Esophagus squamous epithelium (tissue), 5 donors: Measurements from ENCODE around the gene TAPBPL. TPM values are rescaled to one million over a fixed set of nuclear protein-coding genes. Genes with fewer than 3 reads are reported as not detected.

ENCODE experiments used
- DNase-seq: peaks from one replicate; lab custom pipeline; 2025; lab: John Stamatoyannopoulos, UW
- H3K27ac ChIP-seq, 4 donors: fragments of 200-600 bp; sonication (generic); one replicate each; pipeline ENCODE4 v1.5.1; 2016 to 2019; ENCODE audit warnings: mild to moderate bottlenecking in 1 of 4
- H3K27me3 ChIP-seq, 4 donors: fragments of 200-600 bp; sonication (generic); 1 replicate in 3 of 4; 2 replicates in 1 of 4; pipeline versions ENCODE4 v1.5.1 to v1.6.0; 2017 to 2021; ENCODE audit warnings: antibody characterized with exemption in 1 of 4
- H3K36me3 ChIP-seq, 3 donors: fragments of 200-600 bp; sonication (generic); one replicate each; pipeline ENCODE4 v1.5.1; 2016 to 2019
- H3K4me1 ChIP-seq, 3 donors: fragments of 200-600 bp; sonication (generic); one replicate each; pipeline ENCODE4 v1.5.1; 2017 to 2019
- H3K4me3 ChIP-seq, 4 donors: fragments of 200-600 bp; sonication (generic); 1 replicate in 3 of 4; 2 replicates in 1 of 4; pipeline ENCODE4 v1.5.1; 2016 to 2019; ENCODE audit warnings: mild to moderate bottlenecking in 2 of 4, moderate library complexity in 1 of 4
- H3K9me3 ChIP-seq, 3 donors: fragments of 200-600 bp; sonication (generic); one replicate each; pipeline ENCODE4 v1.5.1; 2016 to 2019
- POLR2A ChIP-seq, 4 donors: fragments of 450-650 bp; IDR thresholded peaks; one replicate each; pipeline ENCODE4 v1.6.1; 2017; ENCODE audit warnings: antibody characterized with exemption in 4 of 4, mild to moderate bottlenecking in 4 of 4, moderate library complexity in 3 of 4
- WGBS, 2 donors: methylation state at CpG; one replicate each; pipeline ENCODE4 v1.1.5; 2018; 5-methylcytosine and 5-hydroxymethylcytosine counted together
- intact Hi-C: fragments of 100-400 bp; cut with DNase I; formaldehyde crosslinking; loops from one replicate; pipeline ENCODE4 v1.15.0; 2022
- total RNA-seq, 4 donors: library from RNA; depleted of rRNA; stranded (reverse); fragments of >200 nt; gene quantifications; one replicate each; pipeline ENCODE4 v1.1.0, GENCODE V29; 2016
- TF ChIP-seq, protein P1 (sequence below), 6 experiments: fragments of 450-650 bp in 4 of 6; fragments of 200-600 bp in 2 of 6; sonication (generic) in 2 of 6; IDR thresholded peaks; one replicate each; pipeline ENCODE4 v1.5.1; 2016 to 2019; ENCODE audit warnings: antibody characterized with exemption in 6 of 6, mild to moderate bottlenecking in 4 of 6, moderate library complexity in 4 of 6
- donor health status: DM: yes; HTN: yes; CAD: no.

Gene TAPBPL
- total RNA-seq, 4 donors from 2014 or later = 7.7 to 25.6 (median 18.2) TPM

DNA sequence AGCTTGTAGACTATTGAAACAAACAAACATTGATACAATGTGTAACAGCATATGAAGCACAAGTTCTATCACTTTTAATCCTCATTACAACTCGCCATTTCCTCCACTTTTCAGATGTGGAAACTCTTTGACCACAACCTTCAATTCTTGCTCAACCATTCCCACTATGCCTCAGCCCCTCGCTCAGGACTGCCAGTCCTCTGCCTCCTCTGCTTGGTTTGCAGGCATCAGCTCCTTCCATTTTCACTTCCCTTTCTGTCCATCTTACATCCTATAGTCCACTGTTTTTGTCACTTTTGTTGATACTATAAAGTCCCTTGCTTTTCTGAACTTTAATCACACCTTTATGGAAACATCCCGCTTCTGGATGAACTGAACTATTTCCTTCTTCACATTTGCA lies 35.2 kb upstream of the TAPBPL start:
- peaks cover 0 to 13% (median 0%) of the 10 kb centered on the region in 3 donors for H3K36me3 ChIP-seq
- H3K27me3 ChIP-seq = no peaks in the 10 kb centered on the region
- no peak overlapping the region for H3K4me3 ChIP-seq
- peaks cover 0 to 20% (median 5%) of the 10 kb centered on the region in 3 donors for H3K4me1 ChIP-seq
- no peaks in the 10 kb centered on the region for H3K9me3 ChIP-seq
- intact Hi-C loops = no loop called here
- H3K27ac ChIP-seq = no peak overlapping the region
- WGBS, 2 donors = 72 to 81% methylated on average over 3 of the region's 3 CpGs
- TF ChIP-seq, protein P1, sequence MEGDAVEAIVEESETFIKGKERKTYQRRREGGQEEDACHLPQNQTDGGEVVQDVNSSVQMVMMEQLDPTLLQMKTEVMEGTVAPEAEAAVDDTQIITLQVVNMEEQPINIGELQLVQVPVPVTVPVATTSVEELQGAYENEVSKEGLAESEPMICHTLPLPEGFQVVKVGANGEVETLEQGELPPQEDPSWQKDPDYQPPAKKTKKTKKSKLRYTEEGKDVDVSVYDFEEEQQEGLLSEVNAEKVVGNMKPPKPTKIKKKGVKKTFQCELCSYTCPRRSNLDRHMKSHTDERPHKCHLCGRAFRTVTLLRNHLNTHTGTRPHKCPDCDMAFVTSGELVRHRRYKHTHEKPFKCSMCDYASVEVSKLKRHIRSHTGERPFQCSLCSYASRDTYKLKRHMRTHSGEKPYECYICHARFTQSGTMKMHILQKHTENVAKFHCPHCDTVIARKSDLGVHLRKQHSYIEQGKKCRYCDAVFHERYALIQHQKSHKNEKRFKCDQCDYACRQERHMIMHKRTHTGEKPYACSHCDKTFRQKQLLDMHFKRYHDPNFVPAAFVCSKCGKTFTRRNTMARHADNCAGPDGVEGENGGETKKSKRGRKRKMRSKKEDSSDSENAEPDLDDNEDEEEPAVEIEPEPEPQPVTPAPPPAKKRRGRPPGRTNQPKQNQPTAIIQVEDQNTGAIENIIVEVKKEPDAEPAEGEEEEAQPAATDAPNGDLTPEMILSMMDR (IDR thresholded peaks at IDR 0.05) = no peak
- no peak for TF ChIP-seq POLR2A (IDR thresholded peaks at IDR 0.05)
- DNase-seq = no peak

DNA sequence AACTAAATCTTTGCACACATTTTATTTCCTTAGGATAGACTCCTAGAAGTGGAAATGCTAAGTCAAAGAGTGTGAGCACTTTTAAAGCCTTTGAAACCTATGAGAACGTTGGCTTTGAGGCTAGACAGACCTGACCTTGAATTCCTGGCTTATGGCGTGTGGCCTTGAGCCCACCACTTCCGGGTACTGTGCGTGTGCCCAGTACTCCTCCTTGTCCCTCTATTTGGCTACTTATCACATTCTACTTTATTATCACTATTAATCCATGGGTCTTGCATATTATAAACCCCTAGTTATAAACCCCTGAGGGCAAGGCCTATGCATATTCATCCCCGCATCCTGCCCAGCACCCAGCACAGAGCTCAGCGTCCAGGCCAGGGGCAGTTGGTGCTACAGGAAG lies 33.0 kb upstream of the TAPBPL start:
- Histone ChIP-seq H3K27ac (no peak overlapping the region), H3K4me3 (no peak overlapping the region), H3K4me1 (peaks cover 5 to 27% (median 7%) of the 10 kb centered on the region in 3 donors), H3K27me3 (no peaks in the 10 kb centered on the region), H3K36me3 (peaks cover 0 to 13% (median 0%) of the 10 kb centered on the region in 3 donors), H3K9me3 (no peaks in the 10 kb centered on the region)
- no peak for TF ChIP-seq POLR2A (IDR thresholded peaks at IDR 0.05)
- TF ChIP-seq, protein P1 (IDR thresholded peaks at IDR 0.05) = no peak
- no peak for DNase-seq
- WGBS, 2 donors = 68 to 83% methylated on average over 6 of the region's 6 CpGs
- intact Hi-C loops = no loop called here

DNA sequence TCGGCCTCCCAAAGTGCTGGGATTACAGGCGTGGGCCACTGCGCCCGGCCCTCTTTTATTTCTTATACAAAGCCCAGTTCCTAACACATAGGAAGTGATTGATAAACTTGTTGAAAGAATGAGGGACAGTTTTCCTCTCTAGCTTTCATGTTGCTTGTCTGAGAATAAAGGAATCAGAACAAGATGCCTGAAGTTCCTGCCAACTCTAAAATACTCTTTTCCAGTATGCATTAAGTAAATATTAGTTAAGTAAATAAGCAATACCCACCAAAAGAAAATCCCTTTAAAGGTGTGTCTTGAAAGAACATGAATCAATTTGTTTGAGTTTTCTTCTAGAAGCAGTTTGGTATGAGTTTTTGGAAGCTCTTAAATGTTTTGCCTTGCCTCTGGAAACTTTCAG lies 31.5 kb upstream of the TAPBPL start:
- Histone ChIP-seq H3K4me3 (no peak overlapping the region), H3K27ac (peak overlapping the region in 3 of 4 donors; percentile 2 to 35 (median 21)), H3K4me1 (peaks cover 7 to 30% (median 9%) of the 10 kb centered on the region in 3 donors), H3K9me3 (no peaks in the 10 kb centered on the region), H3K36me3 (peaks cover 0 to 13% (median 0%) of the 10 kb centered on the region in 3 donors), H3K27me3 (no peaks in the 10 kb centered on the region)
- TF ChIP-seq, protein P1 (IDR thresholded peaks at IDR 0.05) = no peak
- no peak for TF ChIP-seq POLR2A (IDR thresholded peaks at IDR 0.05)
- no peak for DNase-seq
- intact Hi-C loops = no loop called here
- WGBS, 2 donors = 0 to 22% methylated on average over 1 to 4 of the region's 4 CpGs

DNA sequence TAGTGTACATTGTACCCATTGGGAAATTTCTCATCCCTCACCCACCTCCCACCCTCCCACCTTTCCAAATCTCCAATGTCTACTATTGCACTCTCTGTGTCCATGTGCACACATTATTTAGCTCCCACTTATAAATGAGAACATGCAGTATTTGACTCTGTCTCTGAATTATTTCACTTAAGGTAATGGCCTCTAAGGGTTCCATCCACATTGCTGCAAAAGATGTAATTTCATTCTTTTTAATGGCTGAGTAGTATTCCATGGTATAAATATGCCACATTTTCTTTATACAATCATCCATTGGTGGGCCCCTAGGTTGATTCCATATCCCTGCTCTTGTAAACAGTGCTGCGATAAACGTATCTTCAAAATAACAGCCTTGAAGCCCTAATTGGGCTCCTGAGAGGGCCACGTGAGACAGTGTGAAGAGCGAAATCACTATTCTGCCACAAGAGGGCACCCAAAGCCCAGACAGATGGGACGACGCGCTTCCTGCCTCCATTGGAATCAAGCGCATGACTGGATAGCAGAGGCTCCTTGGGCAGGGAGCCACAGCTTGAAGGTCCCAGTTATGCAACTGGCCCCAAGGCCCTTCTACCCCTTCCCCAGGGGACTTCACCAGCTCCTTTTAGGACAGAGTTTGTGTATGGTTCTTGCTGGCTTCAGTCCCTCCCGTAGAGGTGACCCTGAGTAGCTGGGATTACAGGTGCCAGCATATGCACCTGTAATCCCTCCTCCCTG lies 28.4 kb upstream of the TAPBPL start:
- Histone ChIP-seq H3K27ac (peak overlapping the region in 2 of 4 donors; percentile 10 to 13), H3K36me3 (no peaks in the 10 kb centered on the region), H3K4me1 (peaks cover 7 to 30% (median 9%) of the 10 kb centered on the region in 3 donors), H3K4me3 (no peak overlapping the region), H3K9me3 (no peaks in the 10 kb centered on the region), H3K27me3 (no peaks in the 10 kb centered on the region)
- WGBS, 2 donors = 0 to 3% methylated on average over 8 of the region's 9 CpGs
- intact Hi-C loops = no loop called here
- TF ChIP-seq, protein P1 (IDR thresholded peaks at IDR 0.05) = peak; percentile 86 to 96 (median 92)
- TF ChIP-seq POLR2A (IDR thresholded peaks at IDR 0.05) = no peak
- no peak for DNase-seq

DNA sequence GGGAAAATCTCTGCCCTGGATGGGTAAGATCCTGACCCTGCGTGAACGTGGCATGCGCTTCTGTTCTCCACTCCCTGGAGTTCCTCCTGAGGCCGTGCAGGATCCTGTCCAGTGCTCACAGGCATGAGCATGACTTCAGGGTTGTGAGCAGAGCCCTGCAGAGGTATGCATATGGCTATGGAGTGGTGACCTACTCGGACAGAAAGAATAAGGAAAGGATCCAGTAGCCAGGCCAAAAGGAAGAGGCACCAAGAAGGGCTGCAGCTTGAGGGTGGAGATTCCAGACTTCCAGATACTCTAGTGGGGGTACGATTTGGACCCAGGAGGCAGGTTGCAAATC lies 27.9 kb upstream of the TAPBPL start:
- peaks cover 7 to 30% (median 9%) of the 10 kb centered on the region in 3 donors for H3K4me1 ChIP-seq
- WGBS, 2 donors = 38 to 75% methylated on average over 2 to 4 of the region's 6 CpGs
- peak overlapping the region in 2 of 4 donors; percentile 10 to 13 for H3K27ac ChIP-seq
- no peaks in the 10 kb centered on the region for H3K27me3 ChIP-seq
- H3K9me3 ChIP-seq = no peaks in the 10 kb centered on the region
- TF ChIP-seq POLR2A (IDR thresholded peaks at IDR 0.05) = no peak
- no peaks in the 10 kb centered on the region for H3K36me3 ChIP-seq
- DNase-seq = no peak
- no peak overlapping the region for H3K4me3 ChIP-seq
- intact Hi-C loops = no loop called here
